ENCODE measurements around the gene CCDC24. TPM values are rescaled to one million over a fixed set of nuclear protein-coding genes. Genes with fewer than 3 reads are reported as not detected.
A peak's percentile ranks its signal among the peaks of the same experiment; 100 is the strongest.

The CCDC24 gene
- total and polyA plus RNA-seq, 2 of the 13 experiments (the other 11 are each of a cell fraction or from before 2014, with no cell fraction given), result 1.4 to 2.9 TPM

DNA sequence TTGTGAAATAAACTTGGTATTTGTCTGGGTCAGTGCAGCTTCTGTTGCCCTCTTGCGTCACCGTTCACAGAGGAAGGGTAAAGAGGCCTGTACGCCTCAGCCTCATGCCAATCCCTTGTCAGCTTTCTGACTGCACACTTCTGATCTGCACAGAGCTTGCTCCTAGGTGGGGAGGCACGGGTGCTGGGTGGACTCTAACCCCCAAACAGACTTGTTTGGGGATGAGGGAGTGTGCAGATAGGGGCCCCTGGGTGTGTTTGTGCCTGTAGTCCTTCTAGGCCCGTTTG, 13.2 kb upstream of the CCDC24 start (continued):
- TF ChIP-seq SNAPC4 (CRISPR knock-in tag; IDR thresholded peaks at IDR 0.05) (no peak), SSRP1 (CRISPR knock-in tag; IDR thresholded peaks at IDR 0.05) (0 out of 2 replicates have a peak, but pooled peaks have one; percentile 12), CTCF (CRISPR knock-in tag; IDR thresholded peaks at IDR 0.05) (peak; percentile 11; the same call in 1 of the 2 replicates), FOXO1 (CRISPR knock-in tag; IDR thresholded peaks at IDR 0.05) (0 out of 2 replicates have a peak, but pooled peaks have one; percentile 7), ZXDC (CRISPR knock-in tag; IDR thresholded peaks at IDR 0.05) (peak; percentile 62; the same call in 1 of the 2 replicates), RFX3 (CRISPR knock-in tag; IDR thresholded peaks at IDR 0.05) (no peak), ELF1 (CRISPR knock-in tag; IDR thresholded peaks at IDR 0.05) (no peak), ZFP41 (CRISPR knock-in tag; IDR thresholded peaks at IDR 0.05; ENCODE audit: borderline replicate concordance) (peak; percentile 29; the same call in 1 of the 2 replicates), ZNF850 (CRISPR knock-in tag; conservative IDR thresholded peaks at IDR 0.05) (no peak), EEA1 (CRISPR knock-in tag; IDR thresholded peaks at IDR 0.05; ENCODE audit: borderline replicate concordance) (0 out of 2 replicates have a peak, but pooled peaks have one; percentile 18), ZSCAN9 (CRISPR knock-in tag; IDR thresholded peaks at IDR 0.05; ENCODE audit: borderline replicate concordance) (no peak), ASH2L (IDR thresholded peaks at IDR 0.05; ENCODE audit: insufficient read length, low read depth, low read length) (peak; percentile 47), CEBPB (IDR thresholded peaks at IDR 0.05; ENCODE audit: borderline replicate concordance, low read depth, low read length) (peak; percentile 92), CEBPG (CRISPR knock-in tag; IDR thresholded peaks at IDR 0.05) (peak; percentile 94)
- TF ChIP-seq, protein P1, sequence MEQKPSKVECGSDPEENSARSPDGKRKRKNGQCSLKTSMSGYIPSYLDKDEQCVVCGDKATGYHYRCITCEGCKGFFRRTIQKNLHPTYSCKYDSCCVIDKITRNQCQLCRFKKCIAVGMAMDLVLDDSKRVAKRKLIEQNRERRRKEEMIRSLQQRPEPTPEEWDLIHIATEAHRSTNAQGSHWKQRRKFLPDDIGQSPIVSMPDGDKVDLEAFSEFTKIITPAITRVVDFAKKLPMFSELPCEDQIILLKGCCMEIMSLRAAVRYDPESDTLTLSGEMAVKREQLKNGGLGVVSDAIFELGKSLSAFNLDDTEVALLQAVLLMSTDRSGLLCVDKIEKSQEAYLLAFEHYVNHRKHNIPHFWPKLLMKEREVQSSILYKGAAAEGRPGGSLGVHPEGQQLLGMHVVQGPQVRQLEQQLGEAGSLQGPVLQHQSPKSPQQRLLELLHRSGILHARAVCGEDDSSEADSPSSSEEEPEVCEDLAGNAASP (CRISPR knock-in tag; IDR thresholded peaks at IDR 0.05; ENCODE audit: borderline replicate concordance), result no peak
- TF ChIP-seq, protein P2, sequence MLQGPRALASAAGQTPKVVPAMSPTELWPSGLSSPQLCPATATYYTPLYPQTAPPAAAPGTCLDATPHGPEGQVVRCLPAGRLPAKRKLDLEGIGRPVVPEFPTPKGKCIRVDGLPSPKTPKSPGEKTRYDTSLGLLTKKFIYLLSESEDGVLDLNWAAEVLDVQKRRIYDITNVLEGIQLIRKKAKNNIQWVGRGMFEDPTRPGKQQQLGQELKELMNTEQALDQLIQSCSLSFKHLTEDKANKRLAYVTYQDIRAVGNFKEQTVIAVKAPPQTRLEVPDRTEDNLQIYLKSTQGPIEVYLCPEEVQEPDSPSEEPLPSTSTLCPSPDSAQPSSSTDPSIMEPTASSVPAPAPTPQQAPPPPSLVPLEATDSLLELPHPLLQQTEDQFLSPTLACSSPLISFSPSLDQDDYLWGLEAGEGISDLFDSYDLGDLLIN (CRISPR knock-in tag; IDR thresholded peaks at IDR 0.05; ENCODE audit: borderline replicate concordance), result no peak
- TF ChIP-seq, protein P3, sequence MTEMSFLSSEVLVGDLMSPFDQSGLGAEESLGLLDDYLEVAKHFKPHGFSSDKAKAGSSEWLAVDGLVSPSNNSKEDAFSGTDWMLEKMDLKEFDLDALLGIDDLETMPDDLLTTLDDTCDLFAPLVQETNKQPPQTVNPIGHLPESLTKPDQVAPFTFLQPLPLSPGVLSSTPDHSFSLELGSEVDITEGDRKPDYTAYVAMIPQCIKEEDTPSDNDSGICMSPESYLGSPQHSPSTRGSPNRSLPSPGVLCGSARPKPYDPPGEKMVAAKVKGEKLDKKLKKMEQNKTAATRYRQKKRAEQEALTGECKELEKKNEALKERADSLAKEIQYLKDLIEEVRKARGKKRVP (CRISPR knock-in tag; IDR thresholded peaks at IDR 0.05), result peak in 1 of 2 experiments; percentile 71; a peak in 1 of 4 replicates

All from HepG2 (cell line).